HG02981 (cell line): Measurements from ENCODE around the gene DEFB112.

Experiments used
- ATAC-seq: cut with Tn5 transposase; IDR thresholded peaks from one replicate; pipeline ENCODE4 v1.9.1; 2021; ENCODE audit warnings: mild to moderate bottlenecking, moderate library complexity; ENCODE audit not compliant: unreplicated experiment

DEFB112 gene

DNA sequence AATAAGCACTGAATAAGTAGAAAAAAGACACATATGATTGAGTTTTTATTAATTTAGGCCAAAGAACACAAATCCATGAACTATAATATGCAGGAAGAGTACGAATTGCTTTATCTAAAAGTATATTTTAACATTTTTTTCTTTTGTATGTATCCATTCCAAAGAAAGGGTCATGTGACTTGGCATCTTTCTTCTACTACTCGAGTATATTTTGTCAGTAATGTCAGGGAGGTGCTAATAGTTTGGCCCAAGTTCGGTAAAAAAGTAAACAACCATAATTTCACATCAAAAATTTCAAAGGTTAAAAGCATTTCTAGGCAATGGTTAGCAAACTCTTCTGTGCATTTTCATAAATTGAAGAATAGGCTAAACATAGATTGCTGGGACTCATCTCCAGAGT, 46.6 kb downstream of the DEFB112 start:
- ATAC-seq = no peak

DNA sequence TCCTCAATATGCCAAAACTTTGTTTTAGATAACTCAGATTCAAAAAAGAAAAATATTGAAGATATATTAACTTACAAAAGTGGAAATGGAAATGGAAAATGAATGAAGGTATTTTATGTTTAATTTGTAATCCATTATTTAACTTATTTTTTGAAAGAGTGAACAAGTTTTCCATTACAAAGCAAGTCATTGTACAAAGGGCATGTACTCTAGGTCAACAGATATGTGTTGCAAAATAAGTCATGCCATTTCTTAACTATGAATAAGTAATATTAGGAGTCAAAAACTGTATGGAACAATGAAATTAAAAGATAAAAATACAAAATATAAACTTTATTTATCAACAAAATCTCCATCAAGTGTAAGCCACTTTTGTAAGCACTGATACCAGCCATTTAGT, 54.5 kb downstream of the DEFB112 start:
- no peak for ATAC-seq
